Loucy (cell line): ENCODE data around the gene PTPRO.

Experiments
- H2AFZ ChIP-seq: fragments of 200-600 bp; sonication (generic); 2 replicates; pipeline ENCODE4 v1.6.0; 2016; ENCODE audit warnings: antibody characterized with exemption, mild to moderate bottlenecking, low read length, moderate library complexity
- H3F3A ChIP-seq: fragments of 200-600 bp; 2 replicates; pipeline ENCODE4 v1.6.0; 2016; ENCODE audit warnings: antibody characterized with exemption, low read depth, mild to moderate bottlenecking
- H3K27me3 ChIP-seq: fragments of 200-600 bp; sonication (generic); 2 replicates; pipeline ENCODE4 v1.6.1; 2014; ENCODE audit warnings: low read length, mild to moderate bottlenecking; ENCODE audit not compliant: insufficient read depth, poor library complexity, severe bottlenecking
- H3K36me3 ChIP-seq: fragments of 200-600 bp; sonication (generic); 2 replicates; pipeline ENCODE4 v1.6.1; 2016; ENCODE audit warnings: low read length; ENCODE audit not compliant: insufficient read depth
- H3K4me1 ChIP-seq: fragments of 200-600 bp; sonication (generic); 2 replicates; pipeline ENCODE4 v1.5.1; 2014; ENCODE audit warnings: low read length, mild to moderate bottlenecking; ENCODE audit not compliant: insufficient read depth, poor library complexity, severe bottlenecking
- H3K4me2 ChIP-seq: fragments of 200-600 bp; sonication (generic); 2 replicates; pipeline ENCODE4 v1.6.0; 2014; ENCODE audit warnings: antibody characterized with exemption, low read length, low read depth, mild to moderate bottlenecking; ENCODE audit not compliant: poor library complexity, severe bottlenecking
- H3K4me3 ChIP-seq: fragments of 200-600 bp; sonication (generic); 2 replicates; pipeline ENCODE4 v1.5.1; 2014; ENCODE audit warnings: low read length, mild to moderate bottlenecking, mixed read lengths; ENCODE audit not compliant: poor library complexity, severe bottlenecking
- H3K79me2 ChIP-seq: fragments of 200-600 bp; sonication (generic); 2 replicates; pipeline ENCODE4 v1.6.1; 2014; ENCODE audit warnings: low read length; ENCODE audit not compliant: insufficient read depth
- H3K9ac ChIP-seq: fragments of 200-600 bp; sonication (generic); 2 replicates; pipeline ENCODE4 v1.6.0; 2014; ENCODE audit warnings: mild to moderate bottlenecking, low read depth, low read length, moderate library complexity; ENCODE audit not compliant: poor library complexity, severe bottlenecking
- H3K9me2 ChIP-seq: fragments of 200-600 bp; sonication (generic); replicated peaks from 2 replicates; pipeline ENCODE4 v1.6.1; 2016; ENCODE audit warnings: low read depth, low read length, mixed read lengths
- H3K9me3 ChIP-seq: fragments of 200-600 bp; sonication (generic); 2 replicates; pipeline ENCODE4 v1.6.1; 2014; ENCODE audit warnings: mild to moderate bottlenecking, antibody characterized with exemption, low read length, low read depth; ENCODE audit not compliant: insufficient read depth
- H4K20me1 ChIP-seq: fragments of 200-600 bp; sonication (generic); 2 replicates; pipeline ENCODE4 v1.6.0; 2014; ENCODE audit warnings: antibody characterized with exemption, low read length, mild to moderate bottlenecking; ENCODE audit not compliant: insufficient read depth, poor library complexity, severe bottlenecking
- EZH2phosphoT487 ChIP-seq: fragments of 200-600 bp; IDR thresholded peaks from 2 replicates; pipeline ENCODE4 v1.6.1; 2018; ENCODE audit warnings: antibody characterized with exemption, mild to moderate bottlenecking, moderate library complexity, borderline replicate concordance
- TF ChIP-seq, protein P1 (sequence below): fragments of 200-600 bp; sonication (generic); conservative IDR thresholded peaks from 2 replicates; pipeline ENCODE4 v1.5.1; 2014; ENCODE audit warnings: mild to moderate bottlenecking, antibody characterized with exemption, low read length

Gene PTPRO

DNA sequence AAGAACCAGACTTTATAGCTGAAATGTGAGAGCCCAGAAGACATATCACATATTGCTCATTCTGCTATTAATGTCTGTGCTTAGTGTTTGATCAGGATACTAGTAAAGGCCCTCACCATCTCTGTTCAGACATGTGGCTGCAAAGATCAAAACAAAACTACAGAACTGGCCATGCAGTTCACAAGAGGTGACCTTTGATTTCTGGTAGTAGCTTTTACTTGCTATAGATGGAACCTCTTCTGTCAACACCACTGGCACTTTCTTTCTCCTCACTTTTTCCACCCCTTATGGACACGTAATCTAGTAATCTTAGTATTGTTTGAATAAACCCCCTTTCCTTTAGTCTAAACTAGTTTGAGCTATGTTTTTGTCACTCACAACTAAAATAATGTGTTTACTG lies 252.0 kb downstream of the PTPRO start:
- H4K20me1 ChIP-seq = no peaks in the 10 kb centered on the region
- H3K79me2 ChIP-seq = no peaks in the 10 kb centered on the region
- H3K9me3 ChIP-seq = no peaks in the 10 kb centered on the region
- H2AFZ ChIP-seq = no peak overlapping the region
- no peak overlapping the region for H3K9ac ChIP-seq
- H3F3A ChIP-seq = no peaks in the 10 kb centered on the region
- TF ChIP-seq, protein P1, sequence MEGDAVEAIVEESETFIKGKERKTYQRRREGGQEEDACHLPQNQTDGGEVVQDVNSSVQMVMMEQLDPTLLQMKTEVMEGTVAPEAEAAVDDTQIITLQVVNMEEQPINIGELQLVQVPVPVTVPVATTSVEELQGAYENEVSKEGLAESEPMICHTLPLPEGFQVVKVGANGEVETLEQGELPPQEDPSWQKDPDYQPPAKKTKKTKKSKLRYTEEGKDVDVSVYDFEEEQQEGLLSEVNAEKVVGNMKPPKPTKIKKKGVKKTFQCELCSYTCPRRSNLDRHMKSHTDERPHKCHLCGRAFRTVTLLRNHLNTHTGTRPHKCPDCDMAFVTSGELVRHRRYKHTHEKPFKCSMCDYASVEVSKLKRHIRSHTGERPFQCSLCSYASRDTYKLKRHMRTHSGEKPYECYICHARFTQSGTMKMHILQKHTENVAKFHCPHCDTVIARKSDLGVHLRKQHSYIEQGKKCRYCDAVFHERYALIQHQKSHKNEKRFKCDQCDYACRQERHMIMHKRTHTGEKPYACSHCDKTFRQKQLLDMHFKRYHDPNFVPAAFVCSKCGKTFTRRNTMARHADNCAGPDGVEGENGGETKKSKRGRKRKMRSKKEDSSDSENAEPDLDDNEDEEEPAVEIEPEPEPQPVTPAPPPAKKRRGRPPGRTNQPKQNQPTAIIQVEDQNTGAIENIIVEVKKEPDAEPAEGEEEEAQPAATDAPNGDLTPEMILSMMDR = no peak
- no peak for TF ChIP-seq EZH2phosphoT487
- H3K4me3 ChIP-seq = no peak overlapping the region
- H3K9me2 ChIP-seq = no peaks in the 10 kb centered on the region
- H3K4me2 ChIP-seq = no peak overlapping the region
- no peaks in the 10 kb centered on the region for H3K27me3 ChIP-seq
- no peaks in the 10 kb centered on the region for H3K36me3 ChIP-seq
- H3K4me1 ChIP-seq = no peaks in the 10 kb centered on the region

DNA sequence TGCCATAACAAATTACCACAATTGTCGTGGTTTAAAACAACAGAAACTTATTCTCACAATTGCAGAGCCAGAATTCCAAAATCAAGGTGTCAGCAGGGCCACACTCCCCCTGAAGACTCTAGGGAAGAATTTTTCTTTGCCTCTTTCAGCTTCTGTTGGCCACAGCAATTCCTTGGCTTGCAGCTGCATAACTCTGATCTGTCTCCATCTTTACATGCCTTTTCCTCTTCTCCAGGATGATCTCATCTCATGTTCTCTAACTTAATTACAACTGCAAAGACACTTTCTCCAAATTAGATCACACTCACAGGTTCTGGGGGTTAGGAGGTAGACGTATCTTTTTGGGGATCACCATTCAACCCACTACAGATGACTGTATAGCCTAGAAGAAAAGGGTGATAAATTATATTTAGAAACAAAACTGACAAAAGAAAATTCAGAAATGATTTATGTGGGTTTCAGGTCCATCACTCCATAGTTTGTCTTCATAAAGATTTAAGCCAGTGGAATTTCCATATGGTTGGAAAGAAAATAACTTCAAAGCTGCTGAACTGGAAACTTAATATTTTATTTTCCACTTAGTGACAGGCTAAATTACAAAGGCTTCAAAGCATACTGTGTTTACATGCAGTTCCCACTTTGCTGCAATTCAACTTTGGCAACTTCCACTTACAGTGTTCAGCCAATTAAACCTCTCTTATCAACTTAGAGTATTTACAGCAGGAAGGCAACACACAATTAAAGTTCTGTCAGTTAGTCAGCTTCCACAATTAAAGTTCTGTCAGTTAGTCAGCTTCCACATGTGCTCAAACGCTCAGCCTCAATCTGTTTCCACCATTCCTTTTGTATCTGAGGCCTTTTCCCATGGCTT lies 253.6 kb downstream of the PTPRO start:
- Histone ChIP-seq H3K9me3 (no peaks in the 10 kb centered on the region), H3K79me2 (no peaks in the 10 kb centered on the region), H3K4me2 (no peak overlapping the region), H4K20me1 (no peaks in the 10 kb centered on the region), H3K27me3 (no peaks in the 10 kb centered on the region), H2AFZ (no peak overlapping the region), H3K4me3 (no peak overlapping the region), H3K9me2 (no peaks in the 10 kb centered on the region), H3F3A (no peaks in the 10 kb centered on the region), H3K36me3 (no peaks in the 10 kb centered on the region), H3K4me1 (no peaks in the 10 kb centered on the region), H3K9ac (no peak overlapping the region)
- TF ChIP-seq, protein P1 = no peak
- no peak for TF ChIP-seq EZH2phosphoT487

DNA sequence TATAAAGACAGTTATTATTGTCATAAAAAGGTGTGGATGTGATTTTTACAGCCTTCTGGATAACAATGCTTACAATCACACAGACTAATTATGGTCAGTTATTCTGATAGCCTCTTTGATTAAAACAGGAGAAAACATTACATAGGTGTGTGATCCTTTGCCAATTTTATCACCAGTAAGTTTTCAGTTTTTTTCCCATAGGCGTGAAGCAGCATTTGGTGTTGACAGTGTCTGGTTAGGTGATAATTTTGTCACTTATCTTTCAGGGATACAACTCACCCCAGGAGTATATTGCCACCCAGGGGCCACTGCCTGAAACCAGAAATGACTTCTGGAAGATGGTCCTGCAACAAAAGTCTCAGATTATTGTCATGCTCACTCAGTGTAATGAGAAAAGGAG lies 258.1 kb downstream of the PTPRO start:
- H3K9ac ChIP-seq = no peak overlapping the region
- H4K20me1 ChIP-seq = no peaks in the 10 kb centered on the region
- H3F3A ChIP-seq = no peaks in the 10 kb centered on the region
- H2AFZ ChIP-seq = no peak overlapping the region
- no peak overlapping the region for H3K4me3 ChIP-seq
- H3K4me2 ChIP-seq = no peak overlapping the region
- no peaks in the 10 kb centered on the region for H3K36me3 ChIP-seq
- H3K9me3 ChIP-seq = no peaks in the 10 kb centered on the region
- H3K79me2 ChIP-seq = no peaks in the 10 kb centered on the region
- no peaks in the 10 kb centered on the region for H3K27me3 ChIP-seq
- H3K9me2 ChIP-seq = no peaks in the 10 kb centered on the region
- no peaks in the 10 kb centered on the region for H3K4me1 ChIP-seq
- TF ChIP-seq, protein P1 = peak; percentile 23; the same call in 1 of the 2 replicates
- TF ChIP-seq EZH2phosphoT487 = no peak
